Measurements from ENCODE around the gene PAX6. TPM values are rescaled to one million over a fixed set of nuclear protein-coding genes. Genes with fewer than 3 reads are reported as not detected.

The PAX6 gene
- total RNA-seq, 1 experiment from 2014 or later: 29.0 TPM

DNA sequence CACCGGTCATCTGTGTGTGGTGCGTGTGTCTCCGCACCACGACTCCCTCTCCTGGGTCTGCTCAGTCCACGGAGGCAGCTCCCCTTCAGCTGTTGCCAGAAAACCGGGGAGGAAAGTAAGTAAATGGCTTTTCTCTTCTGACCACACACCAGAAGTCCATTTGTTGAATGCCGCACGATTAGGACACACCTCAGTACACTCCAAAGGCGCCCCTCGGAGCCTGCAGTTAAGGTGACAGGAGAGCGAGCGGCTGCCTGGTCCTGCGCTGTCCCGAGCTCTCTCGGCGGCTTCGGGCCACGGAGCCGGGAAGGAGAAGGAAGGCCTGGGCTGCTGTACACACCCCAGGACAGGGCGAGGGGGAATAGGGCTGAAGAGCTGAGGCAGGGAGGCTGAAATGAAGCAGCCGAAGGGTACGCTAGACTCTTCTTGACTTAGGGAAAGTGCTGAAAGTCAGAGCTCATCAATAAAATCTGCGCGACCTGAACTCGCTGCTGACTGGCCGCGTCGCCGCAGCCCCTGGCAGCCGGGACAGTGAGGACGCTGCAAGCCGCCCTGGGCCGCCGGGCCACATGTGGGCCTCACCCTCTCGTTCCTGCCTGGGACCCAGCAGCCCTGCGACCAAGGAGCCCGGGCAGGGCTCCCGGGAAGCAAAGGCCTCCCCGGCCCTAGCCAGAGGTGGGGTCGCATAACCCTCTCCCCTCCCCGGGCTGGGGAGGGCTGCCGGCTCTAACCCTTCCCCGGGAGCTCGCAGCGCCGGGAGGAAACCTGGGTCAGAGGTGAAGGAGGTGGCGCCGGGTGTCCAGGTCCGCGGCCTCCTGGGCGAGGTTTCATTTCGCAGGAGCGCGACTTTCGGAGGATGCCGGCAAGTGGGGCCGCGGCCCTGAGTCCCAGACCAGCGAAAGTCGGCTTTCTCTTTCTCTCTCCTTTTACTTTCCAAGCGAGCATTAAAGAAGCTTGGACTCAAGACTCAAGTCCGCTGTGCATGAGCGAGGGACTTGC is 1.6 kb upstream of the PAX6 start:
- TF ChIP-seq CTCF (conservative IDR thresholded peaks at IDR 0.05) (no peak), EZH2 (IDR thresholded peaks at IDR 0.05; ENCODE audit: low read depth) (no peak)
- no peaks in the 10 kb centered on the region for H4K20me1 ChIP-seq (ENCODE audit: insufficient read depth)
- H2AFZ ChIP-seq: peak overlapping the region; percentile 89
- H3K4me1 ChIP-seq (replicated peaks; ENCODE audit: insufficient read depth): peaks cover 24% of the 10 kb centered on the region
- peak overlapping the region; percentile 94 for H3K4me2 ChIP-seq
- peaks cover 24% of the 10 kb centered on the region for H3K79me2 ChIP-seq (ENCODE audit: low read depth)
- no peaks in the 10 kb centered on the region for H3K9me2 ChIP-seq (ENCODE audit: insufficient read depth)
- ChIA-PET POLR2A (ENCODE audit: unreplicated experiment) (no interaction called here), CTCF (interaction anchor here (0.6 kb wide), 2 partner anchors 49 to 304 kb away, joined by 4 to 16 read pairs; no protein-coding TSS in a partner anchor)
- H3K27me3 ChIP-seq (ENCODE audit: insufficient read depth, low read depth): no peaks in the 10 kb centered on the region
- H3K9me3 ChIP-seq (ENCODE audit: insufficient read depth, low read depth): no peaks in the 10 kb centered on the region
- peaks cover 15% of the 10 kb centered on the region for H3F3A ChIP-seq (ENCODE audit: insufficient read depth, low read depth)
- BruUV-seq (replicated peaks): TSS peak; percentile 64
- peak overlapping the region; percentile 77 for H3K27ac ChIP-seq
- H3K4me3 ChIP-seq: peak overlapping the region; percentile 89
- intact Hi-C loops (cut with micrococcal nuclease; ENCODE audit: unreplicated experiment): loop anchor here (5.0 kb wide), 1 partner anchor 275 kb away; no protein-coding TSS in a partner anchor
- H3K36me3 ChIP-seq (ENCODE audit: low read depth): no peaks in the 10 kb centered on the region
- peak in 1 of 2 experiments; percentile 41 for DNase-seq

- intact Hi-C loops (cut with micrococcal nuclease; ENCODE audit: unreplicated experiment): loop anchor here (2.0 to 10.0 kb wide), 5 partner anchors 61 to 365 kb away; partner anchors contain the start of genes ELP4 and IMMP1L
- Histone ChIP-seq H4K20me1 (ENCODE audit: insufficient read depth) (no peaks in the 10 kb centered on the region), H3K36me3 (ENCODE audit: low read depth) (no peaks in the 10 kb centered on the region), H2AFZ (peak overlapping the region; percentile 91), H3K27ac (peak overlapping the region; percentile 77), H3F3A (ENCODE audit: insufficient read depth, low read depth) (peaks cover 15% of the 10 kb centered on the region), H3K4me1 (replicated peaks; ENCODE audit: insufficient read depth) (peaks cover 28% of the 10 kb centered on the region), H3K9me3 (ENCODE audit: insufficient read depth, low read depth) (no peaks in the 10 kb centered on the region), H3K4me2 (peak overlapping the region; percentile 94), H3K9me2 (ENCODE audit: insufficient read depth) (no peaks in the 10 kb centered on the region), H3K27me3 (ENCODE audit: insufficient read depth, low read depth) (no peaks in the 10 kb centered on the region), H3K79me2 (ENCODE audit: low read depth) (peaks cover 39% of the 10 kb centered on the region), H3K4me3 (peak overlapping the region; percentile 89)
- BruUV-seq (replicated peaks): no TSS peak
- CTCF ChIA-PET: interaction anchor here (0.6 kb wide), 1 partner anchor 148 kb away, joined by 3 read pairs; no protein-coding TSS in a partner anchor
- DNase-seq: peak in 1 of 2 experiments; percentile 50
- POLR2A ChIA-PET (ENCODE audit: unreplicated experiment): interaction anchor here (0.7 kb wide), 1 partner anchor 1145 kb away, joined by 5 read pairs; no protein-coding TSS in a partner anchor
- TF ChIP-seq EZH2 (IDR thresholded peaks at IDR 0.05; ENCODE audit: low read depth) (no peak), CTCF (conservative IDR thresholded peaks at IDR 0.05) (no peak)
Measured at GRCh38 chr11:31809857-31810778, 1.0 kb downstream of the PAX6 start.

DNA sequence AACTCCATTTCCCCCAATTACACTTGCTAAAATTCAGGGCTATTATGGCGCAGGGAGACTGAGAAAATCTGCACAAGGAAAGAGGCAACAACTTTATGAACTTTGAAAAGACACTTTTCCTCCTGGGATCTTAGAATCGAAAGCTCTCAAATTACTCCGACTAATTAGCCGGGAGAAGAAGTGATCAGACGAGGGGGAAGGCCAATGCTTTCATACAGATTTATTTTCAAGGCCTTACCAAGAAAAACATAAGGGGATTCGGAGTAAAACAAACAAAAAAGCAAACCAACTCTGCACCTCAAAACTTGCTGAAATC is 1.6 kb downstream of the PAX6 start:
- ChIA-PET POLR2A (ENCODE audit: unreplicated experiment) (interaction anchor here (0.7 kb wide), 1 partner anchor 1144 kb away, joined by 5 read pairs; no protein-coding TSS in a partner anchor), CTCF (interaction anchor here (0.6 kb wide), 1 partner anchor 147 kb away, joined by 3 read pairs; no protein-coding TSS in a partner anchor)
- H2AFZ ChIP-seq: peak overlapping the region; percentile 91
- H3K27me3 ChIP-seq (ENCODE audit: insufficient read depth, low read depth): no peaks in the 10 kb centered on the region
- no peaks in the 10 kb centered on the region for H4K20me1 ChIP-seq (ENCODE audit: insufficient read depth)
- H3K9me2 ChIP-seq (ENCODE audit: insufficient read depth): no peaks in the 10 kb centered on the region
- TF ChIP-seq CTCF (conservative IDR thresholded peaks at IDR 0.05): no peak
- no peak for TF ChIP-seq EZH2 (IDR thresholded peaks at IDR 0.05; ENCODE audit: low read depth)
- DNase-seq: no peak
- H3K4me1 ChIP-seq (replicated peaks; ENCODE audit: insufficient read depth): peaks cover 28% of the 10 kb centered on the region
- no peaks in the 10 kb centered on the region for H3K9me3 ChIP-seq (ENCODE audit: insufficient read depth, low read depth)
- H3K4me3 ChIP-seq: peak overlapping the region; percentile 89
- H3K27ac ChIP-seq: peak overlapping the region; percentile 77
- no peaks in the 10 kb centered on the region for H3K36me3 ChIP-seq (ENCODE audit: low read depth)
- intact Hi-C loops (cut with micrococcal nuclease; ENCODE audit: unreplicated experiment): loop anchor here (2.0 to 10.0 kb wide), 2 partner anchors 61 to 365 kb away; no protein-coding TSS in a partner anchor
- peaks cover 15% of the 10 kb centered on the region for H3F3A ChIP-seq (ENCODE audit: insufficient read depth, low read depth)
- TSS peak; percentile 26 for BruUV-seq (replicated peaks)
- peaks cover 43% of the 10 kb centered on the region for H3K79me2 ChIP-seq (ENCODE audit: low read depth)
- H3K4me2 ChIP-seq: peak overlapping the region; percentile 94

All from PC-9 (cell line).